Stomach (tissue), 4 donors: Measurements from ENCODE around the gene PTPN2.

ENCODE experiments used
- CTCF ChIP-seq, 7 experiments: fragments of 450-650 bp in 4 of 7; fragments of 200-600 bp in 3 of 7; sonication (generic) in 3 of 7; IDR thresholded peaks; one replicate each; pipeline ENCODE4 v1.5.1; 2016 to 2019; ENCODE audit warnings: antibody characterized with exemption in 7 of 7, control low read depth in 2 of 7, mild to moderate bottlenecking in 1 of 7
- POLR2A ChIP-seq, 4 donors: fragments of 450-650 bp; IDR thresholded peaks; one replicate each; pipeline ENCODE4 v1.6.1; 2016; ENCODE audit warnings: antibody characterized with exemption in 4 of 4, control low read depth in 2 of 4, mild to moderate bottlenecking in 1 of 4, moderate library complexity in 1 of 4
- POLR2AphosphoS5 ChIP-seq, 3 donors: sonication (generic); formaldehyde crosslinking; IDR thresholded peaks; one replicate each; pipeline ENCODE4 v1.6.1; 2016; ENCODE audit warnings: antibody characterized with exemption in 3 of 3

GRCh38 chr18:12840382-12840781, 43.7 kb downstream of the PTPN2 start:
- TF ChIP-seq POLR2A (IDR thresholded peaks at IDR 0.05), result no peak
- TF ChIP-seq CTCF (IDR thresholded peaks at IDR 0.05), result no peak
- no peak for TF ChIP-seq POLR2AphosphoS5 (IDR thresholded peaks at IDR 0.05)
